Suprapubic skin (tissue), 4 donors: ENCODE measurements around the gene ATP11A. TPM values are rescaled to one million over a fixed set of nuclear protein-coding genes. Genes with fewer than 3 reads are reported as not detected.

Experiments
- DNase-seq, 2 donors: peaks; one replicate each; pipeline ENCODE4 v3.0.0-alpha.2; 2019; ENCODE audit warnings: low spot score in 2 of 2
- H3K27ac ChIP-seq: fragments of 200-600 bp; sonication (generic); one replicate; pipeline ENCODE4 v1.5.1; 2019
- H3K27me3 ChIP-seq: fragments of 200-600 bp; sonication (generic); one replicate; pipeline ENCODE4 v1.5.1; 2019
- H3K36me3 ChIP-seq: fragments of 200-600 bp; sonication (generic); one replicate; pipeline ENCODE4 v1.5.1; 2019
- H3K4me1 ChIP-seq: fragments of 200-600 bp; sonication (generic); one replicate; pipeline ENCODE4 v1.5.1; 2019
- H3K4me3 ChIP-seq: fragments of 200-600 bp; sonication (generic); one replicate; pipeline ENCODE4 v1.5.1; 2019; ENCODE audit warnings: mild to moderate bottlenecking
- H3K9me3 ChIP-seq: fragments of 200-600 bp; sonication (generic); one replicate; pipeline ENCODE4 v1.5.1; 2019
- CTCF ChIP-seq, 2 donors: fragments of 200-600 bp in 1 of 2; fragments of 450-650 bp in 1 of 2; sonication (generic) in 1 of 2; IDR thresholded peaks; one replicate each; pipeline ENCODE4 v1.5.1; 2016 to 2019; ENCODE audit warnings: antibody characterized with exemption in 2 of 2, mild to moderate bottlenecking in 1 of 2, moderate library complexity in 1 of 2
- EP300 ChIP-seq: sonication (generic); formaldehyde crosslinking; IDR thresholded peaks from one replicate; pipeline ENCODE4 v1.6.1; 2017; ENCODE audit warnings: antibody characterized with exemption
- POLR2A ChIP-seq, 2 donors: fragments of 450-650 bp; IDR thresholded peaks; one replicate each; pipeline ENCODE4 v1.6.1; 2017; ENCODE audit warnings: antibody characterized with exemption in 2 of 2, mild to moderate bottlenecking in 2 of 2, moderate library complexity in 2 of 2
- POLR2AphosphoS5 ChIP-seq, 3 donors: sonication (generic); formaldehyde crosslinking; IDR thresholded peaks; one replicate each; pipeline ENCODE4 v1.6.1; 2017; ENCODE audit warnings: antibody characterized with exemption in 3 of 3
- WGBS: methylation state at CpG from one replicate; pipeline ENCODE4 v1.1.5; 2018; 5-methylcytosine and 5-hydroxymethylcytosine counted together
- total RNA-seq, 4 donors: library from RNA; depleted of rRNA; stranded (reverse); fragments of >200 nt; gene quantifications; one replicate each; pipeline ENCODE4 v1.1.0, GENCODE V29; 2016

Gene ATP11A
- total RNA-seq, 4 donors from 2014 or later = 22.8 to 51.0 (median 39.8) TPM

- Histone ChIP-seq H3K9me3 (no peaks in the 10 kb centered on the region), H3K27ac (no peak overlapping the region), H3K36me3 (no peaks in the 10 kb centered on the region), H3K4me3 (no peak overlapping the region), H3K4me1 (peaks cover 39% of the 10 kb centered on the region), H3K27me3 (peaks cover 46% of the 10 kb centered on the region)
- DNase-seq = no peak
- 83% methylated on average over 22 of the region's 42 CpGs for WGBS
- TF ChIP-seq POLR2AphosphoS5 (IDR thresholded peaks at IDR 0.05) (no peak), POLR2A (IDR thresholded peaks at IDR 0.05) (no peak), CTCF (IDR thresholded peaks at IDR 0.05) (no peak), EP300 (no peak)
Observed at GRCh38 chr13:112889351-112890290, 199.8 kb downstream of the ATP11A start.

GRCh38 chr13:112890316-112891145 is 200.7 kb downstream of the ATP11A start:
- H3K36me3 ChIP-seq = no peaks in the 10 kb centered on the region
- WGBS = 92% methylated on average over 27 of the region's 27 CpGs
- no peak for DNase-seq
- H3K4me3 ChIP-seq = no peak overlapping the region
- no peaks in the 10 kb centered on the region for H3K9me3 ChIP-seq
- no peak for TF ChIP-seq POLR2AphosphoS5 (IDR thresholded peaks at IDR 0.05)
- no peak for TF ChIP-seq POLR2A (IDR thresholded peaks at IDR 0.05)
- no peak for TF ChIP-seq EP300
- TF ChIP-seq CTCF (IDR thresholded peaks at IDR 0.05) = no peak
- no peak overlapping the region for H3K27ac ChIP-seq
- H3K4me1 ChIP-seq = peaks cover 46% of the 10 kb centered on the region
- H3K27me3 ChIP-seq = peaks cover 55% of the 10 kb centered on the region

DNA sequence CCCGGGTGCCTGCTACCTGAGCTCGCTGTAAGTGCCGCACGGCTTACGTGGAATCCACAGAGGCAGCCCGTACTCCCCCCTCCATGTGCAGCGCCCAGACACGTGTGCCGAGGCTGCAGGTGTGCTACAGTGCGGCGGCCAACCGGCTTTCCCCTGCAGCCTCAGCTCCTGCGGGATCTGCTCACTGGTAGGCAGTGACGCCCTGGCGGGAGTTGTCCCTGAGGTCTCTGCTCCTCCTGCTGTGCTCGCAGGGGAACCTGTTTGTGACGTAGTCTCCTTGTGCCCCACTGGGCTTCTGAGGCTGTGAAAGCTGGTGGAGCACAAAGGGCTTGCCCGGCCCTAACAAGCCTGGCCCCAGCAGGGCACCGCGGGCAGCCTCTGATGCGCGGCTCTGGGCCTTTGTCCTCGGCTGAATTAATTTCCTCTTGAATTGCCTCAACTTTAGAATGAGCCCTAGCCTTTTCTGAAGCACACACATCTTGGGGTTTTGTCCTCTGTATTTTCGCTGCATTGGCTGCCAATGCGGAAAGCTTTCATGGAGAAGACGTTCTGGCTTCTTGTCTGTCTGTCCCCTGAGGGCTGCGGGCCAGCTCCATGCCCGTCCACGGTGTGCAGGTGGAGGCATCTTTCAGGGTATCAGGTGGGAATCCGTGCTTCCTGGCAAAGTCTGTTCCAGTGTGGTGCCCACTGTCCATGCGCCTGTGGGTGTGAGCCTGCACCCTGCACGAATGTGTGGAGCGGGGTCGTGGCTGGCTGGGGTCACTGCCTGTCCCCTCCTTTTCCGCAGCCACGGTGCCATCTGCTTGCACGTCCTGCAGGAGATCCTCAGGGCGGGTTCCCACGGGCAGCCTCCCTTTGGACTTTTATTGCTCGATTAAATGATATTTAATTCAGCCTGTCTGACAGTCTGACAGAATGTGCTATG is 201.9 kb downstream of the ATP11A start:
- no peaks in the 10 kb centered on the region for H3K9me3 ChIP-seq
- no peak overlapping the region for H3K4me3 ChIP-seq
- WGBS = 60% methylated on average over 25 of the region's 40 CpGs
- peaks cover 64% of the 10 kb centered on the region for H3K27me3 ChIP-seq
- H3K27ac ChIP-seq = no peak overlapping the region
- TF ChIP-seq POLR2AphosphoS5 (IDR thresholded peaks at IDR 0.05) (no peak), EP300 (no peak), POLR2A (IDR thresholded peaks at IDR 0.05) (no peak), CTCF (IDR thresholded peaks at IDR 0.05) (no peak)
- H3K4me1 ChIP-seq = peaks cover 40% of the 10 kb centered on the region
- DNase-seq = no peak
- no peaks in the 10 kb centered on the region for H3K36me3 ChIP-seq

DNA sequence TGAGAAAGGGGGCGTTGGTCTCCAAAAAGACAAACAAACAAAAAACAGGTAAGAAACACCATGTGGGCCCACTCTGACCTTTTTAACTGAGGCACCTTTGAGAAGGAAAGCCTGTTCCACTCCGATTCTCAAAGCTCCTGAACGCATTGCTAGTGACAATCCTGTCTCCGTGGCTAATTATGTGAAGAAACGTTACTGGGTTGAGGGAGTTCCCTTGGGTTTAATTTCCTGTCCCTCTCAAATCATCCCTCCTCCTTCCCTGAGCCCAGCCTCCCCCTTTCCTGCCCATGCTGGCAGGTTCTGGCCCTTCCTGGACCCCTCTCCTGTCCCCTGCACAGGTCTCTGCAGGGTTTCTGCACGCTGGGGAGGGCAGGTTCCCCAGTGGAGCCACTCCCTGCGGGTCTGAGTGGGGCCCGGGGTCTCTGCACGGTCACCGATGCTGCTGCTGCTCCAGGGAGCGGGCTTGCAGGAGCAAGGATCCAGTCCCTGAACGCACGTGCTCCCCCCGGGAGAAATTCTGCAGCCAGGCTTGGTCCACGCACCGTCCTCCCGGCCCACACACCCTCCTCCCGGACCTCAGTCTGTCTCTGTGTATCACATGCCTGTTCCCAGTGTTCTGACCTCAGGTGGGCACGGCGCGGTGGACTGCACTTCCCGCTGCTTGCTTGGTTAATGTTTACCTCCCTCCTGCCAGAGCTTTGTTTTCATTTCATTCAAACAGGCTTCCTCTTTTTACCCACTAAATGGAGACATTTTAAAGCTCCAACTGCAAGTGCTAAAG is 202.8 kb downstream of the ATP11A start:
- Histone ChIP-seq H3K4me1 (peaks cover 40% of the 10 kb centered on the region), H3K9me3 (no peaks in the 10 kb centered on the region), H3K27me3 (peaks cover 64% of the 10 kb centered on the region), H3K36me3 (no peaks in the 10 kb centered on the region), H3K4me3 (no peak overlapping the region), H3K27ac (no peak overlapping the region)
- TF ChIP-seq POLR2A (IDR thresholded peaks at IDR 0.05) (no peak), POLR2AphosphoS5 (IDR thresholded peaks at IDR 0.05) (no peak), EP300 (no peak), CTCF (IDR thresholded peaks at IDR 0.05) (no peak)
- no peak for DNase-seq
- WGBS = 32% methylated on average over 10 of the region's 22 CpGs
